K562 (cell line): ENCODE data around the gene ITGAL. TPM values are rescaled to one million over a fixed set of nuclear protein-coding genes. Genes with fewer than 3 reads are reported as not detected.
A peak's percentile ranks its signal among the peaks of the same experiment; 100 is the strongest.

Experiments
- ASH1L ChIP-seq: fragments of 450-650 bp; IDR thresholded peaks from 2 replicates; pipeline ENCODE4 v1.6.1; 2018; ENCODE audit warnings: borderline replicate concordance, mild to moderate bottlenecking, low read depth; ENCODE audit not compliant: partially characterized antibody
- CCAR2 ChIP-seq: fragments of 200-400 bp; formaldehyde crosslinking; IDR thresholded peaks from 2 replicates; pipeline ENCODE4 v1.6.1; 2017; ENCODE audit warnings: mild to moderate bottlenecking, low read depth, low read length
- LEF1 ChIP-seq: fragments of 450-650 bp; IDR thresholded peaks from 2 replicates; pipeline ENCODE4 v1.6.1; 2016; ENCODE audit warnings: mild to moderate bottlenecking
- PTTG1 ChIP-seq: fragments of 450-650 bp; IDR thresholded peaks from 2 replicates; pipeline ENCODE4 v1.6.1; 2016; ENCODE audit warnings: low read depth, mild to moderate bottlenecking, missing genetic modification characterization, missing compliant biosample characterization
- SMARCB1 ChIP-seq: IDR thresholded peaks from 2 replicates; pipeline ENCODE4 v1.6.1; 2011; ENCODE audit warnings: improper control_type of control experiment, low read depth; ENCODE audit not compliant: insufficient read length
- SREBF2 ChIP-seq: sonication (generic); formaldehyde crosslinking; IDR thresholded peaks from 2 replicates; pipeline ENCODE4 v1.4.0; 2020; ENCODE audit warnings: mild to moderate bottlenecking, missing genetic modification reagents
- TAF9B ChIP-seq: fragments of 450-650 bp; IDR thresholded peaks from 2 replicates; pipeline ENCODE4 v1.6.1; 2018; ENCODE audit warnings: mild to moderate bottlenecking; ENCODE audit not compliant: partially characterized antibody
- TCF7L2 ChIP-seq: fragments of 150-350 bp; IDR thresholded peaks from 2 replicates; pipeline ENCODE4 v1.6.1; 2016; ENCODE audit warnings: low read depth, mild to moderate bottlenecking, low read length, moderate library complexity
- polyA plus RNA-seq, 8 experiments: library from polyadenylated mRNA; depleted of rRNA in 4 of 8; stranded (reverse) in 5 of 8; unstranded in 3 of 8; fragments of >200 nt; fragmentation: Nextera tagmentation in 2 of 8; fragmentation: Illumina TruSeq in 1 of 8; extraction: Ambion mirVana in 2 of 8; extraction: Trizol in 1 of 8; gene quantifications; 2 replicates each; pipeline versions ENCODE4 v1.2.1 to v1.2.3, GENCODE V29; 2011 to 2014; ENCODE audit warnings: inconsistent platforms in 1 of 8, missing spikeins in 1 of 8
- total RNA-seq, 7 experiments: library from RNA; depleted of rRNA in 6 of 7; stranded (reverse); fragments of >200 nt in 6 of 7; fragmentation: Illumina TruSeq in 2 of 7; extraction: Trizol in 2 of 7; gene quantifications; 2 replicates each; pipeline versions ENCODE4 v1.2.1 to v1.2.3, GENCODE V29; 2011 to 2021; ENCODE audit warnings: low replicate concordance in 1 of 7
- TF ChIP-seq, protein P1 (sequence below): fragments of 450-650 bp; IDR thresholded peaks from 2 replicates; pipeline ENCODE4 v1.6.1; 2017; ENCODE audit warnings: antibody characterized with exemption, mild to moderate bottlenecking
- TF ChIP-seq, protein P2 (sequence below), 2 experiments: fragments of 200-800 bp in 1 of 2; sonication (Bioruptor generic) in 1 of 2; sonication (generic) in 1 of 2; formaldehyde crosslinking in 1 of 2; IDR thresholded peaks in 1 of 2; conservative IDR thresholded peaks in 1 of 2; 2 replicates each; pipeline versions ENCODE4 v1.5.0 to v1.6.1; 2016 to 2020; ENCODE audit warnings: missing compliant biosample characterization in 1 of 2, missing genetic modification characterization in 1 of 2, missing genetic modification reagents in 1 of 2
- TF ChIP-seq, protein P3 (sequence below), 2 experiments: fragments of 450-650 bp in 1 of 2; sonication (generic) in 1 of 2; formaldehyde crosslinking; conservative IDR thresholded peaks; 2 replicates each; pipeline versions ENCODE4 v1.4.0 to v1.8.1; 2020 to 2022; ENCODE audit warnings: mild to moderate bottlenecking in 1 of 2, missing genetic modification reagents in 1 of 2
- TF ChIP-seq, protein P4 (sequence below): fragments of 250-450 bp; sonication (Bioruptor Pico); IDR thresholded peaks from 2 replicates; pipeline ENCODE4 v1.4.0; 2020; ENCODE audit warnings: mild to moderate bottlenecking, moderate library complexity
- TF ChIP-seq, protein P5 (sequence below): fragments of 250-450 bp; sonication (Bioruptor Pico); IDR thresholded peaks from 2 replicates; pipeline ENCODE4 v1.5.0; 2021
- TF ChIP-seq, protein P6 (sequence below): sonication (generic); formaldehyde crosslinking; IDR thresholded peaks from 2 replicates; pipeline ENCODE4 v1.9.0; 2022; ENCODE audit warnings: mild to moderate bottlenecking, missing genetic modification reagents

Gene ITGAL
- total and polyA plus RNA-seq, 9 of the 15 experiments (the other 6 are each of a cell fraction or from before 2014, with no cell fraction given), result 0.01 to 0.53 TPM; not detected in 7

DNA sequence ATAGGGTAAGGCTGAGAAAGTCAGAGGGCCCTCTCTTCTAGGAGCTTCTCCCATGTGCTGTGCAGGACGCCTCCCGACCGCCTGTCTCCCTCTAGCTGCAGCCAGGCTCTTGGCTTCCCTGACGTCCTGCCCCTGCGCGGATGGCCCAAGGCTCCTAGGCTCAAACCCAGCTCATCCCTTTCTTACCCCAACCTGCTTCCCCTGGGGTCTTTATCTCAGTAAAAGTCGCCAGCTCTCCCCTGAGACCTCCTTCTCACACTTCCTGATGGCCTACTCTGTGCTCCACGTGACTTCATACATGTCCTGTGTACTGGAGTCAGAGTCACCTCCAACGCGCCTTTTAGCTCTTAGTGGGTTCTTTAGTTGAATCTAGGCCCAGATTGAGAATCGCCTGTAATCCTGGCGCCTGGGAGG is 63.2 kb downstream of the ITGAL start (continued):
- TF ChIP-seq, protein P1, sequence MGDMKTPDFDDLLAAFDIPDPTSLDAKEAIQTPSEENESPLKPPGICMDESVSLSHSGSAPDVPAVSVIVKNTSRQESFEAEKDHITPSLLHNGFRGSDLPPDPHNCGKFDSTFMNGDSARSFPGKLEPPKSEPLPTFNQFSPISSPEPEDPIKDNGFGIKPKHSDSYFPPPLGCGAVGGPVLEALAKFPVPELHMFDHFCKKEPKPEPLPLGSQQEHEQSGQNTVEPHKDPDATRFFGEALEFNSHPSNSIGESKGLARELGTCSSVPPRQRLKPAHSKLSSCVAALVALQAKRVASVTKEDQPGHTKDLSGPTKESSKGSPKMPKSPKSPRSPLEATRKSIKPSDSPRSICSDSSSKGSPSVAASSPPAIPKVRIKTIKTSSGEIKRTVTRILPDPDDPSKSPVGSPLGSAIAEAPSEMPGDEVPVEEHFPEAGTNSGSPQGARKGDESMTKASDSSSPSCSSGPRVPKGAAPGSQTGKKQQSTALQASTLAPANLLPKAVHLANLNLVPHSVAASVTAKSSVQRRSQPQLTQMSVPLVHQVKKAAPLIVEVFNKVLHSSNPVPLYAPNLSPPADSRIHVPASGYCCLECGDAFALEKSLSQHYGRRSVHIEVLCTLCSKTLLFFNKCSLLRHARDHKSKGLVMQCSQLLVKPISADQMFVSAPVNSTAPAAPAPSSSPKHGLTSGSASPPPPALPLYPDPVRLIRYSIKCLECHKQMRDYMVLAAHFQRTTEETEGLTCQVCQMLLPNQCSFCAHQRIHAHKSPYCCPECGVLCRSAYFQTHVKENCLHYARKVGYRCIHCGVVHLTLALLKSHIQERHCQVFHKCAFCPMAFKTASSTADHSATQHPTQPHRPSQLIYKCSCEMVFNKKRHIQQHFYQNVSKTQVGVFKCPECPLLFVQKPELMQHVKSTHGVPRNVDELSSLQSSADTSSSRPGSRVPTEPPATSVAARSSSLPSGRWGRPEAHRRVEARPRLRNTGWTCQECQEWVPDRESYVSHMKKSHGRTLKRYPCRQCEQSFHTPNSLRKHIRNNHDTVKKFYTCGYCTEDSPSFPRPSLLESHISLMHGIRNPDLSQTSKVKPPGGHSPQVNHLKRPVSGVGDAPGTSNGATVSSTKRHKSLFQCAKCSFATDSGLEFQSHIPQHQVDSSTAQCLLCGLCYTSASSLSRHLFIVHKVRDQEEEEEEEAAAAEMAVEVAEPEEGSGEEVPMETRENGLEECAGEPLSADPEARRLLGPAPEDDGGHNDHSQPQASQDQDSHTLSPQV, result peak; percentile 79
- TF ChIP-seq, protein P2, sequence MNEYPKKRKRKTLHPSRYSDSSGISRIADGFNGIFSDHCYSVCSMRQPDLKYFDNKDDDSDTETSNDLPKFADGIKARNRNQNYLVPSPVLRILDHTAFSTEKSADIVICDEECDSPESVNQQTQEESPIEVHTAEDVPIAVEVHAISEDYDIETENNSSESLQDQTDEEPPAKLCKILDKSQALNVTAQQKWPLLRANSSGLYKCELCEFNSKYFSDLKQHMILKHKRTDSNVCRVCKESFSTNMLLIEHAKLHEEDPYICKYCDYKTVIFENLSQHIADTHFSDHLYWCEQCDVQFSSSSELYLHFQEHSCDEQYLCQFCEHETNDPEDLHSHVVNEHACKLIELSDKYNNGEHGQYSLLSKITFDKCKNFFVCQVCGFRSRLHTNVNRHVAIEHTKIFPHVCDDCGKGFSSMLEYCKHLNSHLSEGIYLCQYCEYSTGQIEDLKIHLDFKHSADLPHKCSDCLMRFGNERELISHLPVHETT (CRISPR knock-in tag; conservative IDR thresholded peaks at IDR 0.05 in 1 of 2, IDR thresholded peaks at IDR 0.05 in 1 of 2), result no peak
- TF ChIP-seq, protein P3, sequence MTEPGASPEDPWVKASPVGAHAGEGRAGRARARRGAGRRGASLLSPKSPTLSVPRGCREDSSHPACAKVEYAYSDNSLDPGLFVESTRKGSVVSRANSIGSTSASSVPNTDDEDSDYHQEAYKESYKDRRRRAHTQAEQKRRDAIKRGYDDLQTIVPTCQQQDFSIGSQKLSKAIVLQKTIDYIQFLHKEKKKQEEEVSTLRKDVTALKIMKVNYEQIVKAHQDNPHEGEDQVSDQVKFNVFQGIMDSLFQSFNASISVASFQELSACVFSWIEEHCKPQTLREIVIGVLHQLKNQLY (CRISPR knock-in tag; conservative IDR thresholded peaks at IDR 0.05), result no peak
- TF ChIP-seq CCAR2, result no peak
- TF ChIP-seq PTTG1, result no peak
- no peak for TF ChIP-seq SREBF2 (CRISPR knock-in tag)
- TF ChIP-seq, protein P4, sequence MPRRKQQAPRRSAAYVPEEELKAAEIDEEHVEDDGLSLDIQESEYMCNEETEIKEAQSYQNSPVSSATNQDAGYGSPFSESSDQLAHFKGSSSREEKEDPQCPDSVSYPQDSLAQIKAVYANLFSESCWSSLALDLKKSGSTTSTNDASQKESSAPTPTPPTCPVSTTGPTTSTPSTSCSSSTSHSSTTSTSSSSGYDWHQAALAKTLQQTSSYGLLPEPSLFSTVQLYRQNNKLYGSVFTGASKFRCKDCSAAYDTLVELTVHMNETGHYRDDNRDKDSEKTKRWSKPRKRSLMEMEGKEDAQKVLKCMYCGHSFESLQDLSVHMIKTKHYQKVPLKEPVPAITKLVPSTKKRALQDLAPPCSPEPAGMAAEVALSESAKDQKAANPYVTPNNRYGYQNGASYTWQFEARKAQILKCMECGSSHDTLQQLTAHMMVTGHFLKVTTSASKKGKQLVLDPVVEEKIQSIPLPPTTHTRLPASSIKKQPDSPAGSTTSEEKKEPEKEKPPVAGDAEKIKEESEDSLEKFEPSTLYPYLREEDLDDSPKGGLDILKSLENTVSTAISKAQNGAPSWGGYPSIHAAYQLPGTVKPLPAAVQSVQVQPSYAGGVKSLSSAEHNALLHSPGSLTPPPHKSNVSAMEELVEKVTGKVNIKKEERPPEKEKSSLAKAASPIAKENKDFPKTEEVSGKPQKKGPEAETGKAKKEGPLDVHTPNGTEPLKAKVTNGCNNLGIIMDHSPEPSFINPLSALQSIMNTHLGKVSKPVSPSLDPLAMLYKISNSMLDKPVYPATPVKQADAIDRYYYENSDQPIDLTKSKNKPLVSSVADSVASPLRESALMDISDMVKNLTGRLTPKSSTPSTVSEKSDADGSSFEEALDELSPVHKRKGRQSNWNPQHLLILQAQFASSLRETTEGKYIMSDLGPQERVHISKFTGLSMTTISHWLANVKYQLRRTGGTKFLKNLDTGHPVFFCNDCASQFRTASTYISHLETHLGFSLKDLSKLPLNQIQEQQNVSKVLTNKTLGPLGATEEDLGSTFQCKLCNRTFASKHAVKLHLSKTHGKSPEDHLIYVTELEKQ, result no peak
- no peak for TF ChIP-seq TCF7L2
- TF ChIP-seq LEF1, result no peak
- TF ChIP-seq SMARCB1, result no peak
- TF ChIP-seq ASH1L, result no peak
- no peak for TF ChIP-seq TAF9B
- TF ChIP-seq, protein P5, sequence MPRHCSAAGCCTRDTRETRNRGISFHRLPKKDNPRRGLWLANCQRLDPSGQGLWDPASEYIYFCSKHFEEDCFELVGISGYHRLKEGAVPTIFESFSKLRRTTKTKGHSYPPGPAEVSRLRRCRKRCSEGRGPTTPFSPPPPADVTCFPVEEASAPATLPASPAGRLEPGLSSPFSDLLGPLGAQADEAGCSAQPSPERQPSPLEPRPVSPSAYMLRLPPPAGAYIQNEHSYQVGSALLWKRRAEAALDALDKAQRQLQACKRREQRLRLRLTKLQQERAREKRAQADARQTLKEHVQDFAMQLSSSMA (CRISPR knock-in tag), result no peak
- TF ChIP-seq, protein P6, sequence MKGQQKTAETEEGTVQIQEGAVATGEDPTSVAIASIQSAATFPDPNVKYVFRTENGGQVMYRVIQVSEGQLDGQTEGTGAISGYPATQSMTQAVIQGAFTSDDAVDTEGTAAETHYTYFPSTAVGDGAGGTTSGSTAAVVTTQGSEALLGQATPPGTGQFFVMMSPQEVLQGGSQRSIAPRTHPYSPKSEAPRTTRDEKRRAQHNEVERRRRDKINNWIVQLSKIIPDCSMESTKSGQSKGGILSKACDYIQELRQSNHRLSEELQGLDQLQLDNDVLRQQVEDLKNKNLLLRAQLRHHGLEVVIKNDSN (CRISPR knock-in tag), result peak; percentile 83
